ENCODE measurements around the gene RBBP7.
A peak's percentile ranks its signal among the peaks of the same experiment; 100 is the strongest.

RBBP7 gene

GRCh38 chrX:16814597-16814996 is 55.6 kb downstream of the RBBP7 start:
- H3K27ac ChIP-seq: no peak overlapping the region
- H3K4me3 ChIP-seq: no peak overlapping the region
- no peak for DNase-seq (ENCODE audit: low spot score)
- TF ChIP-seq, protein P1, sequence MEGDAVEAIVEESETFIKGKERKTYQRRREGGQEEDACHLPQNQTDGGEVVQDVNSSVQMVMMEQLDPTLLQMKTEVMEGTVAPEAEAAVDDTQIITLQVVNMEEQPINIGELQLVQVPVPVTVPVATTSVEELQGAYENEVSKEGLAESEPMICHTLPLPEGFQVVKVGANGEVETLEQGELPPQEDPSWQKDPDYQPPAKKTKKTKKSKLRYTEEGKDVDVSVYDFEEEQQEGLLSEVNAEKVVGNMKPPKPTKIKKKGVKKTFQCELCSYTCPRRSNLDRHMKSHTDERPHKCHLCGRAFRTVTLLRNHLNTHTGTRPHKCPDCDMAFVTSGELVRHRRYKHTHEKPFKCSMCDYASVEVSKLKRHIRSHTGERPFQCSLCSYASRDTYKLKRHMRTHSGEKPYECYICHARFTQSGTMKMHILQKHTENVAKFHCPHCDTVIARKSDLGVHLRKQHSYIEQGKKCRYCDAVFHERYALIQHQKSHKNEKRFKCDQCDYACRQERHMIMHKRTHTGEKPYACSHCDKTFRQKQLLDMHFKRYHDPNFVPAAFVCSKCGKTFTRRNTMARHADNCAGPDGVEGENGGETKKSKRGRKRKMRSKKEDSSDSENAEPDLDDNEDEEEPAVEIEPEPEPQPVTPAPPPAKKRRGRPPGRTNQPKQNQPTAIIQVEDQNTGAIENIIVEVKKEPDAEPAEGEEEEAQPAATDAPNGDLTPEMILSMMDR (IDR thresholded peaks at IDR 0.05): no peak

- H3K27ac ChIP-seq: no peak overlapping the region
- DNase-seq (ENCODE audit: low spot score): no peak
- peak overlapping the region; percentile 67 for H3K4me3 ChIP-seq
- TF ChIP-seq, protein P1 (IDR thresholded peaks at IDR 0.05): no peak
These were observed 62.1 kb downstream of the RBBP7 start for GRCh38 chrX:16807976-16808542.

DNA sequence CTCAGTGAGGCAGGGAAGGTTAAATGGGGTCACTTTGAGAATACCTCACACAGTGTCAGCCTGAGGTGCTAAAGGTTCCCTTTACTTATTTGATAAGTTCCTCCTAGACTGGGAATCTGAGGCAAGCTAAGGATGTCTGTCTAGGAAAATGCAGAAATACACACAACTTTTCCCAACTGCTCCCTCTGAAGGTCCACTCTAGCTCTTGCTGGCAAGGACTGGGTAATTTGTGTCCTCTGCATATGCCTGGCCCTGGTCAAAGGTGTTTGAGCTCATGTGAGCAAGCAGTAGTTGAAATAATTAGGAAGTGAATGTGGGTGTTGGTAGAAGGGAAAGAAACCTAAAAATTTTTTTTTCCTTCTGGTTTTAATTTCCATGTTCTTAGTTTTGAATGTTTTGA is 62.6 kb downstream of the RBBP7 start:
- no peak for DNase-seq (ENCODE audit: low spot score)
- TF ChIP-seq, protein P1 (IDR thresholded peaks at IDR 0.05): no peak
- Histone ChIP-seq H3K4me3 (peak overlapping the region; percentile 67), H3K27ac (peak overlapping the region in 1 of 2 donors; percentile 34)

DNA sequence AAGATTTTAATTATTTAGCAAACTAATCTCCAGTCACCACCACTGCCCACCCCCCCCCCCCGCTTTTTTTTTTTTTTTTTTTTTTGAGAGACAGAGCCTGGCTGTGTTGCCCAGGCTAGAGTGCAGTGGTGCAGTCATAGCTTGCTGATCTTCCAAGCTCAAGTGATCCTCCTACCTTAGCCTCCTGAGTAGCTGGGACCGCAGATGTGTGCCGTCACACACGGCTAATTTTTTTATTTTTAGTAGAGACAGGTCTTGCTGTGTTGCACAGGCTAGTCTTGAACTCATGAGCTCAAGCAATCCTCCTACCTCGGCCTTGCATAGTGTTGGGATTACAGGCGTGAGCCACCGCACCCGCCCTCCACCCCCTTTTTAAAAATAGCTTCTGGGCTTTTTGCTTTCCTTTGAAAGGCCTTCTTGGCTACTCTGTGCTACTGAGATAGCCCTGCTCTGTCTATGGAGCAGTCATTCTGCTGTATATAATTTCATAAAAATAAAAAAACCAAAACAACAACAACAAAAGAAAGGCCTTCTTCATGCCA is 65.2 kb downstream of the RBBP7 start:
- Histone ChIP-seq H3K4me3 (no peak overlapping the region), H3K27ac (no peak overlapping the region)
- TF ChIP-seq, protein P1 (IDR thresholded peaks at IDR 0.05): no peak
- DNase-seq (ENCODE audit: low spot score): no peak

DNA sequence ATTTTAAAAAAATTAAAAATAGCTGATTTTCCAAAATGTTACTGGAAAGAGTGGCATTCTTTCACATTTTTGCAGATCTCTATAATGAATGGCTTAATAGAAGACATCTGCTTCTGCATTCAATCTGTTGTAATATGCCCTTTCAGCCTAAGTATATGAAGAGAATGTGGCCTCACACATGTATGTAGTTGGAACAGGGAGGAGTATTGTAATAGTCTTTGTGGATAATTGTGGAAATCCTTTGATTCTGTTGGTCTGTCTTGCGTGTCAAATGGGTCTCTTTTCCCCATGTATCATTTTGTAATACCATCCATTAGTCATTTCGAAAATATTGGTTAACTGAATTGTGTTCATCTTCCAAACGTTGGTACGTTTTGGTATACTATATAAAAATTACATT is 72.3 kb downstream of the RBBP7 start:
- TF ChIP-seq, protein P1 (IDR thresholded peaks at IDR 0.05): no peak
- Histone ChIP-seq H3K4me3 (no peak overlapping the region), H3K27ac (no peak overlapping the region)
- no peak for DNase-seq (ENCODE audit: low spot score)

GRCh38 chrX:16797358-16797757 is 72.8 kb downstream of the RBBP7 start:
- no peak for DNase-seq (ENCODE audit: low spot score)
- H3K4me3 ChIP-seq: no peak overlapping the region
- H3K27ac ChIP-seq: no peak overlapping the region
- TF ChIP-seq, protein P1 (IDR thresholded peaks at IDR 0.05): no peak

DNA sequence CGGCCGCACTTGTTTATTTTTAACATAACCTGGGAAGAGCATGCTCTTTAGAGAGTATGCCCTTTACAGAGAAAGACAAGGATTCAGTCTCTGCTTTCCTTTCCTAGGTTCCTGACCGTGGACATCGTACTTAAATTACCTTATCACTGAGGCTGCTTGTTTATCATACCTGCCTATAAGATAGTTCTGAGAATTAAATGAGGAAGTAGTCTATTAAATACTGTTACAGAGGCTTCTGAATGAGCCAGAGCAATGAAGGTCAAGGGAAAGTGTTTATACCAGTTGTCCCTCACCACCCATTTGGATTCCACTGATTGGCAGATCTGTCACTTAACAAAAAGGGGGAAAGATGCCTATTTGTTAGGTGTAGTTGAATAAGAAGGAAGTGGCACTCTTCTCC is 73.9 kb downstream of the RBBP7 start:
- DNase-seq (ENCODE audit: low spot score): no peak
- TF ChIP-seq, protein P1 (IDR thresholded peaks at IDR 0.05): no peak
- Histone ChIP-seq H3K27ac (no peak overlapping the region), H3K4me3 (no peak overlapping the region)

Data from coronary artery (tissue), 2 donors.